ACC112 (cell line): ENCODE results near the gene ABL2.

Experiments
- H2AFZ ChIP-seq: fragments of 200-600 bp; sonication (generic); one replicate; pipeline ENCODE4 v1.6.0; 2017; ENCODE audit warnings: antibody characterized with exemption, low read length; ENCODE audit not compliant: unreplicated experiment
- H3K27ac ChIP-seq: fragments of 200-600 bp; sonication (generic); 2 replicates; pipeline ENCODE4 v1.5.1; 2014; ENCODE audit warnings: low read depth, mild to moderate bottlenecking, antibody characterized with exemption, low read length, moderate library complexity
- H3K27me3 ChIP-seq: fragments of 200-600 bp; sonication (generic); 2 replicates; pipeline ENCODE4 v1.6.1; 2014; ENCODE audit warnings: mild to moderate bottlenecking, antibody characterized with exemption, low read length, moderate library complexity, mixed read lengths; ENCODE audit not compliant: insufficient read depth
- H3K36me3 ChIP-seq: fragments of 200-600 bp; sonication (generic); 2 replicates; pipeline ENCODE4 v1.6.1; 2016; ENCODE audit warnings: mild to moderate bottlenecking, antibody characterized with exemption, low read length, moderate library complexity, mixed read lengths; ENCODE audit not compliant: insufficient read depth
- H3K4me1 ChIP-seq: fragments of 200-600 bp; sonication (generic); one replicate; pipeline ENCODE4 v1.6.1; 2016; ENCODE audit warnings: low read length, mixed read lengths; ENCODE audit not compliant: insufficient read depth, unreplicated experiment, control insufficient read depth
- H3K4me3 ChIP-seq: fragments of 200-600 bp; sonication (generic); 2 replicates; pipeline ENCODE4 v1.5.1; 2014; ENCODE audit warnings: mild to moderate bottlenecking, low read depth, low read length
- H3K79me2 ChIP-seq: fragments of 200-600 bp; sonication (generic); one replicate; pipeline ENCODE4 v1.6.0; 2016; ENCODE audit warnings: low read length; ENCODE audit not compliant: control insufficient read depth, unreplicated experiment, insufficient read depth

Gene ABL2

DNA sequence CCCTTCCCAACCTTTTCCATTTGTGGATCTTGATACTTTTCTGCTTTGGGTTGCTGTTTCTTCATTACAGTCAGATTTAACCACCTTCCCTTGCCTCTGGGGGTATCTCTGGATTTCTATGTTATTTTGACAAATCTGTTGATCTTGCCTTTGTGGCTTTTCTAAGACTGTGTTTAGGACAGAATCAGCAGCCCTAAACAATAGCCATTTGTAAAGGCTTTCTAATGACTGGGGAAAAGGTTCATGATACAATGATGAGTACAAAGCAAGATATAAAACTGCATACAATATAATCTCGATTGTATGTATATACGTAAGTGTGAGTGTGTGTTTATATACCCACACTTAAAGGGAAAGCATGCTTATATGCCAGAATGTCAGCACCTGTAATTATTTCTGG is 176.0 kb downstream of the ABL2 start:
- no peak overlapping the region for H3K4me3 ChIP-seq
- no peaks in the 10 kb centered on the region for H3K27me3 ChIP-seq
- no peak overlapping the region for H3K27ac ChIP-seq
- H2AFZ ChIP-seq = no peak overlapping the region
- H3K79me2 ChIP-seq = no peaks in the 10 kb centered on the region
- H3K36me3 ChIP-seq = peaks cover 8% of the 10 kb centered on the region; the same call in 1 of the 2 replicates
- H3K4me1 ChIP-seq = peaks cover 5% of the 10 kb centered on the region

DNA sequence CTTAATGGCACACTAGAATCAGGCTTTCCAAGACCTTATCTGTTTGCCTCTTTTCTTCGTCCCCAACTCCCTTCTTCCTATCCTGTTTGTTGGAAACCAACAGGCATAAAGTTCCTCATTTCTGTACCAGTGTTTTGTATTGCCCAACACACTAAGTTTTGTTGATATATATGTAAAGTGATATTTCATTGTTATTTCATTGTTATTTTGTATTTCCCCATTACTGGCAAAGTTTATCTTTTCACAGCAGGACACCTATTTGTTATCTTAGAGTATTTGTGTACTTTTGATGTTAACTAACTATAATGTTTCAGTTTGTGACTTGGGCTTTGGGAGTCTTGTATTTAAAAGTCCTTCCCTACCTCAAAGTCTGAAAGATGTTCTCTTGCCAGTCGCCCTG is 176.7 kb downstream of the ABL2 start:
- H3K4me1 ChIP-seq = no peaks in the 10 kb centered on the region
- H3K36me3 ChIP-seq = peaks cover 8% of the 10 kb centered on the region; the same call in 1 of the 2 replicates
- H3K4me3 ChIP-seq = no peak overlapping the region
- H3K79me2 ChIP-seq = no peaks in the 10 kb centered on the region
- no peaks in the 10 kb centered on the region for H3K27me3 ChIP-seq
- no peak overlapping the region for H3K27ac ChIP-seq
- no peak overlapping the region for H2AFZ ChIP-seq
